Measurements from ENCODE around the gene REG4.

DNA sequence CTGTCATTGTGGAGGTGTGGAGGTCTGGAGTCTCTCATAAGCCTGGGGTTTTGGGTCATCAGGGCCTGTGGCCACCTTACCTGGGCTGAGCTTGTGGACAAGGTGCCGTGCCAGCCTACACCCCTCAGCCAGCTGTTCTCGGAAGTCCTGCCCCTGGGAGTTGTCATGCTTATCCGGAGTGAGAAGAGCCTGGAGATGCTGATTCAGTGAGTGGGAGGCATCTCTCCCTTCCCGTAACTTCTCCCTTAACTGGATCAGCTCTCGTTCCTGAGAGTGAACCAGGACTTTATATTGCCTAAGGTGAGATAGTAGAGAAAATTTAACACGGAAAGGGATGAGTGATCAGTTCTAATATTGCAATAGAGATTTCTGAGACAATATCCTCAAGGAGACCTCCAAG is 30.0 kb upstream of the REG4 start:
- no peak for TF ChIP-seq CTCF (IDR thresholded peaks at IDR 0.05)
- TF ChIP-seq POLR2A (IDR thresholded peaks at IDR 0.05): no peak
